ENCODE measurements around the gene INPP5F. TPM values are rescaled to one million over a fixed set of nuclear protein-coding genes. Genes with fewer than 3 reads are reported as not detected.
"Not testable (repeated sequence)": the region's sequence is repeated elsewhere in the genome, so short reads cannot be mapped to it uniquely, and the experiment has no call there.

INPP5F gene
- total RNA-seq, 1 donor from 2014 or later: 36.8 TPM

- Mint-ChIP-seq H3K27ac (ENCODE audit: unreplicated experiment) (no peak overlapping the region), H3K9me3 (ENCODE audit: unreplicated experiment) (no peaks in the 10 kb centered on the region), H3K27me3 (ENCODE audit: unreplicated experiment) (no peaks in the 10 kb centered on the region), H3K4me3 (ENCODE audit: unreplicated experiment) (no peak overlapping the region), H3K36me3 (ENCODE audit: unreplicated experiment) (peaks cover 3% of the 10 kb centered on the region), H3K4me1 (ENCODE audit: unreplicated experiment) (peaks cover 17% of the 10 kb centered on the region)
- no peak for DNase-seq (ENCODE audit: extremely low spot score, unreplicated experiment)
- TF ChIP-seq CTCF (IDR thresholded peaks at IDR 0.05): no peak
These were observed 45.1 kb downstream of the INPP5F start for GRCh38 chr10:119770928-119771327.

GRCh38 chr10:119772334-119772733, 46.5 kb downstream of the INPP5F start:
- no peak for TF ChIP-seq CTCF (IDR thresholded peaks at IDR 0.05)
- H3K9me3 Mint-ChIP-seq (ENCODE audit: unreplicated experiment): no peaks in the 10 kb centered on the region
- no peak overlapping the region for H3K27ac Mint-ChIP-seq (ENCODE audit: unreplicated experiment)
- H3K27me3 Mint-ChIP-seq (ENCODE audit: unreplicated experiment): no peaks in the 10 kb centered on the region
- no peak for DNase-seq (ENCODE audit: extremely low spot score, unreplicated experiment)
- peaks cover 17% of the 10 kb centered on the region for H3K4me1 Mint-ChIP-seq (ENCODE audit: unreplicated experiment)
- H3K36me3 Mint-ChIP-seq (ENCODE audit: unreplicated experiment): peaks cover 3% of the 10 kb centered on the region
- H3K4me3 Mint-ChIP-seq (ENCODE audit: unreplicated experiment): no peak overlapping the region

- DNase-seq (ENCODE audit: extremely low spot score, unreplicated experiment); H3K27me3 Mint-ChIP-seq (ENCODE audit: unreplicated experiment); H3K4me3 Mint-ChIP-seq (ENCODE audit: unreplicated experiment); H3K36me3 Mint-ChIP-seq (ENCODE audit: unreplicated experiment); H3K27ac Mint-ChIP-seq (ENCODE audit: unreplicated experiment); H3K9me3 Mint-ChIP-seq (ENCODE audit: unreplicated experiment): not testable (repeated sequence)
- H3K4me1 Mint-ChIP-seq (ENCODE audit: unreplicated experiment): peaks cover 14% of the 10 kb centered on the region
These were observed 47.2 kb downstream of the INPP5F start for GRCh38 chr10:119773041-119773440.

- Mint-ChIP-seq H3K27ac (ENCODE audit: unreplicated experiment) (no peak overlapping the region), H3K4me1 (ENCODE audit: unreplicated experiment) (peaks cover 8% of the 10 kb centered on the region), H3K4me3 (ENCODE audit: unreplicated experiment) (no peak overlapping the region), H3K36me3 (ENCODE audit: unreplicated experiment) (peaks cover 3% of the 10 kb centered on the region), H3K27me3 (ENCODE audit: unreplicated experiment) (no peaks in the 10 kb centered on the region), H3K9me3 (ENCODE audit: unreplicated experiment) (no peaks in the 10 kb centered on the region)
- no peak for TF ChIP-seq CTCF (IDR thresholded peaks at IDR 0.05)
- DNase-seq (ENCODE audit: extremely low spot score, unreplicated experiment): no peak
These were observed 49.7 kb downstream of the INPP5F start for GRCh38 chr10:119775529-119775928.

- H3K27me3 Mint-ChIP-seq (ENCODE audit: unreplicated experiment): no peaks in the 10 kb centered on the region
- DNase-seq (ENCODE audit: extremely low spot score, unreplicated experiment): no peak
- peaks cover 4% of the 10 kb centered on the region for H3K4me1 Mint-ChIP-seq (ENCODE audit: unreplicated experiment)
- no peak overlapping the region for H3K27ac Mint-ChIP-seq (ENCODE audit: unreplicated experiment)
- H3K4me3 Mint-ChIP-seq (ENCODE audit: unreplicated experiment): no peak overlapping the region
- no peaks in the 10 kb centered on the region for H3K9me3 Mint-ChIP-seq (ENCODE audit: unreplicated experiment)
- H3K36me3 Mint-ChIP-seq (ENCODE audit: unreplicated experiment): peaks cover 3% of the 10 kb centered on the region
- TF ChIP-seq CTCF (IDR thresholded peaks at IDR 0.05): no peak
These were observed 50.7 kb downstream of the INPP5F start for GRCh38 chr10:119776536-119776935.

GRCh38 chr10:119777686-119778085, 51.8 kb downstream of the INPP5F start:
- no peak for DNase-seq (ENCODE audit: extremely low spot score, unreplicated experiment)
- H3K4me1 Mint-ChIP-seq (ENCODE audit: unreplicated experiment): peaks cover 4% of the 10 kb centered on the region
- H3K36me3 Mint-ChIP-seq (ENCODE audit: unreplicated experiment): no peaks in the 10 kb centered on the region
- no peak overlapping the region for H3K4me3 Mint-ChIP-seq (ENCODE audit: unreplicated experiment)
- no peaks in the 10 kb centered on the region for H3K27me3 Mint-ChIP-seq (ENCODE audit: unreplicated experiment)
- no peak for TF ChIP-seq CTCF (IDR thresholded peaks at IDR 0.05)
- no peak overlapping the region for H3K27ac Mint-ChIP-seq (ENCODE audit: unreplicated experiment)
- H3K9me3 Mint-ChIP-seq (ENCODE audit: unreplicated experiment): no peaks in the 10 kb centered on the region
